GM18868 (cell line): ENCODE results near the gene ZNF512B.
A peak's percentile ranks its signal among the peaks of the same experiment; 100 is the strongest.
"Not testable (repeated sequence)": the region's sequence is repeated elsewhere in the genome, so short reads cannot be mapped to it uniquely, and the experiment has no call there.

Source experiments
- ATAC-seq: cut with Tn5 transposase; IDR thresholded peaks from one replicate; pipeline ENCODE4 v1.9.1; 2021; ENCODE audit warnings: mild to moderate bottlenecking, moderate library complexity; ENCODE audit not compliant: unreplicated experiment

The ZNF512B gene

DNA sequence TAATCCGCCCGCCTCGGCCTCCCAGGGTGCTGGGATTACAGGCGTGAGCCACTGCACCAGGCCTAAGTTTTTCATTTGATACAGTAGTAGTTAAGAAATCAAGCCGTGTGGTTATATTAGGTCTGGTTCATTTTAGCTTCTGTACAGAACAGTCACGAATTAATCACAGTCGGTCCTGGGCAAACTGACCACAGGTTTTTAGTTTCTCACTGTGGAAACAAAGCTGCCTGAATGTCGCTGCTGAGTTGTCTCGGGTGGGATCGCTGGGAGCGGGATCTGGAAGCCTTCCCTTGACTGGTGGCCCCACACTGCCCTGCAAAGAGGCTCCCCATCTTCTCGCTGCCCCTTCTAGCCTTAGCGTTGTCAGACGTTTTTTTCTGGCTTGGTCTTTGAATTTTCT lies 32.1 kb downstream of the ZNF512B start:
- no peak for ATAC-seq

DNA sequence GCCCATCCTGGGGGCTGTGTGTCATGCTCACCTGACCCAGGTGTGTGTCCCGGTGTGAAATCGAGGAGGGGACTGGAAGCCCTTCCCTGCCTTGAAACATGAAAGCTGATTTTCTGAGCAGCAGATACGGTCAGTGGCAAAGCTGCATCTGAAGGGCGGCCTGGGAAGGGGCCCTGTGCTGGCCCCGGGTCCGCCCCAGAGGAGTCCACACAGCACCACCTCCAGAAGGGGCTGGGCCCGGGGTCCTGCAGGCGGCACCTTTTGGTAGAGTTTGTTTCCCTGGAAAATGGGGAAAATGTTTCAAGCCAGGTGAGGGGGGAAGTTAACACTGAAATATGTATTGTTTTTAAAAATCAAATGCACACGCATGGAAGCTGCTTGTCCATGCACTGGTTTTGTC lies 34.3 kb downstream of the ZNF512B start:
- no peak for ATAC-seq

DNA sequence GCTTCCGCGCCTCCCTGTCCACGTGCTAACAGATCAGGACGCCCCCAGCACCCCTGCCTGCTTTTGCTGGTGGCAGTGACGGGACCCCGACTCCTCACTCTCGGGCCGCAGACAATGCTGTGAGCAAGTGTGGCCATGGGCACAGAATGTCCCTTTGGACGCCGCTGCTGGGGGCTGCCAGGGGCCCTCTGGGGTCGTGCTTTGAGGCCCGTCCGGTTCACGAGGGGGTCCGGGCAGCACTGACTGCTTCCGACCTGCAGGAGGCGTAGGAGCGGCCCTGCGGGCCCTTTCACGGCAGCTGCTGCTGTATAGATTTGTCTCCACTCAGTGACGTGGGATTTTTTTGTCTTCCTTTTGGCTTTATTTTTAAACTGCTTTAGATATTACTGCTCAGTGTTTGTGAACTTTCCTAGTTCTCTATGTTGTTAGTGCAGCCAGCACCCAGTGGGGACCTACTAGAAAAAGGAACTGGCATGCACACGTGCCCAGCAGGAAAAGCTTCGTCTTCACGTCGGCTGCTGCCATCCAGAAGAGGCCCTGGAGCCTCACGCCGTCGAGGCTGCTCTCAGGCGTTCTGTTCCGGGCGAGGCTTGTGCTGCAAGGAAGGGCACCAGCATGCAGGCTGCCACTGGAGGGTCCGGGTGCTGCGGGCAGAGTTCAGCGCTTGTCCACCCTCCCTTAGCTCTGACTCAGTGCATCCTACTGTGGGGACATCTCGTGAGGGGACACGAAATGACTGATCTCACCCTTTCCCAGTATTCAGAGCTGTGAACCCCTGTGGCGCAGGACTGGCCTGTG lies 35.3 kb downstream of the ZNF512B start:
- no peak for ATAC-seq

DNA sequence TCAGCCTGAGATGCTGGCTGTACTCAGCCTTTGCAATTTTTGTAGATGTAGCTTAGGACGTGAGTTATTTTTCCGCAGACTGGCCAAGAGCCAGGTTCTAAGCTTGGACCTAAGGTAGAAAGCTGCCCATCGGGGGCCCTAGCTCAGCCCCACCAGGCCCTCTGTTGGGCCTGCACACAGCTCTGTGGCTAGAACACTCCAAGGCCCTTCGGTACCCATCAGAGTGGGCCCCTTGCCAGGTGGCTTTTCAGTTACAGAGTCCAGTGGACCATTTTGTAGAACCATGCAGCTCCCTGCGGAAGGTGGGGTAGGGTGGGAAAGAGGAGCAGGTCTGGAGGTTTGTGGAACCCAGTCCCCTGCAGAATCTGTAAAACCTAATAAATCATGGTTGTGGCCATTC lies 36.1 kb downstream of the ZNF512B start:
- no peak for ATAC-seq

DNA sequence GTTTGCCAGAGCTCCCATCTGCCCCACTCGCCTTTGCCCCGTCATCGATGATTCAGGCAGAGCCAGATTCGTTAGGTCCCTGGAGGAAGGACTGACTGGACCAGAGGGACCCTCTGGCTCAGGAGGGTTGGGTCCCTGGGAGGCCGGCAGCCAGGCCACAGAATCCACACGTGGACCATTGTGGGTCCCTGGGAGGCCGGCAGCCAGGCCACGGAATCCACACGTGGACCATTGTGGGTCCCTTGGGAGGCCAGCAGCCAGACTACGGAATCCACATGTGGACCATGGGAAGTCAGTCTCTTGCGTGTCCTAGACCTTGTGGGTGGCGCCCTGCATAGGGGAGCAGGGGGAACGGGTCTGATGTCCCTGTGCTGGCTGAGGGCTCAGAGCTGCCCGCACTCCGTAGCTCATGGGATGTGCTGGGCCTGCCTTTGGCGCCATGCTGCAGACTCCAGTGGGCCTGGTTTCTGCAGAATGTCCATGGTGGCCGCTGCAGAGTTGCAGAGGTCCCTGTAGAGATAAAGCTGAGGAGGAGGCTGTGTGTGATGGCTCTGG lies 37.0 kb downstream of the ZNF512B start:
- no peak for ATAC-seq

DNA sequence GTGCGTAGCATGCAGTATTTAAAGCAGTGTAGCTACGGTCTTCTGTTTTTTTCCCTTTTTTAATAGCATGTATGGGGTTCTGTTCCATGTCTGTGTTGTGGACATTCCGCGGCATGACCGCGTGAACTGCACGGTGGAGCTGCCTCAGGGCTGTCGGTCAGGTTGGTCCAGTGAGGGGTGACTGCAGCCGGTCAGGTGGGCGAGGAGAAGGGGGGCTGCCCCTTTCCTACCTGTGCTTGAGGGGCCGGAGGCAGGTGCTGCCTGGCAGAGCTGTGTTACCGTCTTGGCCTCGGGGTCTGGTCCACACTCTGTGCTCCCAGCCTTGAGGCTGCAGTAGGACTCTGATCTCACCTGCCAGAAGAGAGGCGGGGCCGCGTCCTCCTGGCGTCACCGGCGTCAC lies 38.0 kb downstream of the ZNF512B start:
- ATAC-seq, result no peak

DNA sequence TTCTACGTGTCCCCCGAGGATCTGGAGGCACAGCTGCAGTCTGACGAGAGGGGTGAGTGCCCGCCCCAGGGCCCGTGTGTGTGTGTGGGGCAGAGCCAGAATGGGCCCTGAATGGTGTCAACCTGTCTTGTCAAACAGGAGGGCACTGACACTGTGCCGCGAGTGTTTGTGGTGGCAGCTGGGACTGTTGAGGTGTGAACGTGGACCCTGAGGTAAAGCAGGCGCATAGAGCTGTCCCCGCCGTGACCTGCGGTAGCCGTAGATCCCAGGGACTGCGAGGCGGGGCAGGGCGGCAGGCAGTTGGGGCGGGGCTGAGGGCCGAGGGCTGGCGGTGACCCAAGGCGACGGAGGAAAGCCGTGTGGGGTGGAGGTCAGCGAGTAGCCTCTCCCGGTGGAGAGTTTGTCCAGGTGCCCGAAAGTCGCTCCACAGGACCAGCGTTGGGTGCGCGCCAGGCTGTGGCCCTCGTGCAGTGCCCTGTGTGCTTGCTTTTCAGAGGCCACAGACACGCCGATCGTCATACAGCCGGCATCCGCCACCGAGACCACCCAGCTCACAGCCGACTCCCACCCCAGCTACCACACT lies 38.7 kb downstream of the ZNF512B start:
- no peak for ATAC-seq

DNA sequence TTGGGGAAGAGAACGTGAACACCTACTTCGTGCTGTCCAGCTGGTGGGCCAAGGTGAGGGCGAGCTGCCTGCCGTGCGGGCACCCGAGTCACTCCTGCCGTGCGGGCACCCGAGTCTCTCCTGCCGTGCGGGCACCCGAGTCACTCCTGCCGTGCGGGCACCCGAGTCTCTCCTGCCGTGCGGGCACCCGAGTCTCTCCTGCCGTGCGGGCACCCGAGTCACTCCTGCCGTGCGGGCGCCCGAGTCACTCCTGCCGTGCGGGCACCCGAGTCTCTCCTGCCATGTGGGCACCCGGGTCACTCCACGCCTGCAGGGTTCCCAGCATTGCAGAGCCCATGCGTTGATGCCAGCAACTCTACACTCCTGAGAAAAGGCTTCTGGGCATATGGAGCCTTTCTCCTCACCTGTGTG lies 40.3 kb downstream of the ZNF512B start:
- ATAC-seq, result not testable (repeated sequence)

DNA sequence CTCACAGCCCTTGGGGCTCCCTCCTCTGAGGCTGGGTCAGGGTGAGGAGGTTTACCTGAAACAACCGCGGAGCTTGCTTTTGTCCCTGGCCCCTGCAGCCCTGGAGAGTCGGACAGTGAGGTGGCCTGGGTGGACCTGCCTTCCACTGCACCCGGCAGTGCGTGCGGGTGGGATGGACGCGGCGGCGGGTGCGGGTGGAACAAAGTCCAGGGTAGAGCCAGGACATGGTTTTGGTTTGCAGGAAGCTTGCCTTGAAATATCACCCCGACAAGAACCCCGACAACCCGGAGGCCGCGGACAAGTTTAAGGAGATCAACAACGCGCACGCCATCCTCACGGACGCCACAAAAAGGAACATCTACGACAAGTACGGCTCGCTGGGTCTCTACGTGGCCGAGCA lies 40.7 kb downstream of the ZNF512B start:
- ATAC-seq, result no peak

DNA sequence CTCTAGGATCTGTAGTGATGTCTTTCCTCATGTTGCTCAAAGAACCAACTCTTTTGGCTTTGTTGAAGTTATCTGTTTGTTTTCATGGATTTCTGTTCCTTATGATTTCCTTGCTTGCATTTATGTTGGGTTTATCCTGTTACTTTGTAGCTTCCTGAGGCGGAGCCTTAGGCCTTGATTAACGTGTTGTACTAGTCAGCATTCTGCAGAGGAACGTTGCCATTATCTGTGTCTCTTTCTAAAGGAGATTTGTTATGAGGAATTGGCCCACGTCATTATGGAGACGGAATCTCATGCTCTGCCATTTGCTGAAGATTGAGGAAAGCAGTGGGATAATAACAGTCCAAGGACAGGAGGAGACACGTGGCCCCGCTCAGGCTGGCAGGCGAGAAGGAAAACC lies 43.4 kb downstream of the ZNF512B start:
- no peak for ATAC-seq

DNA sequence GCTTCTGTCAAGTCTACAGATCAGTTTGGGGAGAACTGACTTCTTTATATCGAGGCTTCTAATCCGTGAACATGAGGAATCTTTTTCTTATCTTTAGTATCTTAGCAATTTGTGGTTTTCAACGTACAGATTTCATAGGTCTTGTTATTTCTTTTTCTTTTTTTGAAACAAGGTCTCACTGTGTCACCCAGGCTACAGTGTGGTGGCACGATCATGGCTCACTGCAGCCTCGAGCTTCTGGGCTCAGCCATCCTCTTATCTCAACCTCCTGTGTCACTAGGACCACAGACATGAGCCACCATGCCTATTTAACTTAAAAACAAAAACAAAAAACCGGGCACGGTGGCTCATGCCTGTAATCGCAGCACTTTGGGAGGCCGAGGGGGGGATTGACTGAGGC lies 45.5 kb downstream of the ZNF512B start:
- no peak for ATAC-seq

DNA sequence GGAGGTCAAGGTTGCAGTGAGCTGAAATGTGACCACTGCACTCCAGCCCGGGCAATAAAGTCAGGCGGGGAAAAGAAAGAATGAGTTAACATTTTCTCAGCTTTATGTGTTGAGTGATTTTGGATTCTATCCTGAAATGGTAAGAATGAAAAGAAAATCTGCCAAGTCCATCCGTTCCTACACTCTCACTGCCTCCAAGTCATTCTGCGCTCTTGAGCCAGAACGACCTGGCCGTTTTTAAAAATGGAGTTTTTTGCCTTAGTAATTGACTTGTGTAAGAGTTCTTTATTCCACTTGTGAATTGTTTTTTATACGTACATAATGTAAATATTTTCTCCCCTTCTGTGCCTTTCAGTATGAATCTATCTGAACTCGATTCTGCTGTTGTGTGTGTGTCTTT lies 46.1 kb downstream of the ZNF512B start:
- no peak for ATAC-seq

DNA sequence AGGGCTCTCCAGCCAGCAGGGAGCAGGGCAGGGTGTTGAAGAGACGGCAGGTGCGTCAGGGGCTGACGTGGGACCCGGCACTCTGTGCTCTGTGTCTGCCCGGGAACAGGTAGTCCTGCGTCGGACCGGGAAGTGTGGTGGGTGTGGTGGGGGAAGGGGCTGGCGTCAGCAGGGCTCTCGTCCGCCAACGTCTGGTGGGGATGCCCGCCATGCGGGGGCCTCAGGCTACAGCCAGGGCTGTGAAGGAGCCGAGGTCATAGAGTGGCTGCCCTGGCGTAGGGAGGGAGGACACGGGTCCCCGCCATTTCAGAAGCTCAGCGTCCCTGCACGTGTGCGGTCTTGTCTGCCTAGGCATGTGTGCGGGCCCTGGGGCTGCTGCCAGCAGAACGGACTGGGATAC lies 49.5 kb downstream of the ZNF512B start:
- no peak for ATAC-seq

DNA sequence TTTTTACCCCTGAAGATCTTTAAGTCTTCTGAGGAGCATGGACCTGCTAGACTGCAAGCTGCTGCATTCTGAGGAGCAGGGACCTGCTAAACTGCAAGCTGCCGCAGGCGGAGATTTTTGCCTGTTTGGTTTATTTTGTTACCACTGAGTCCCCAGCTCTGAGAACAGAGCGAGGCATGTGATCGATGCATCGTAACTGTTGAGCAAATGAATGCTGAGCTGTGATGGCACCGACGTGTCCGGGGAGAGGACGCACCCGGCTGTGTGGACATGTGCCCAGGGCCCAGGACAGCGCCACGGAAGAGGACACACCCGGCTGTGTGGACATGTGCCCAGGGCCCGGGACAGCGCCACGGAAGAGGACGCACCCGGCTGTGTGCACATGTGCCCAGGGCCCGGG lies 50.6 kb downstream of the ZNF512B start:
- ATAC-seq, result no peak

DNA sequence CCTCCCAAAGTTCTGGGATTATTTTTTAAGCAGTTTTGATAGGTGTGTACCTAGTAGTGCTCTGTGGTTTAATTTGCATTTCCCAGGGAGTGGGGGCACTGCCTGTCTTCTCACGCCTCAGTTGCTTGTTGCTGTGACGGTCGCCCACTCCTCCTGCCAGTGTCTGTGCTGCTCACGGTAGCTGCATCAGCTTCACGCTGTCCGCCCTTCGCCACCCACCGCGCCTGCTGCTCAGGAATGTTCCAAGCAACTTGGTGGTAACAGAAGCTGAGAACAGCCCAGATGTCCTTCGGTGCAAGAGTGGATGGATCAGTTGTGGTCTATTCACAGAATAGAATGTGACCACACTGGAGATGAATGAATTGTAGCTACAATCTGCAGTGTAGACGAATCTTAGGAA lies 51.9 kb downstream of the ZNF512B start:
- ATAC-seq, result no peak

DNA sequence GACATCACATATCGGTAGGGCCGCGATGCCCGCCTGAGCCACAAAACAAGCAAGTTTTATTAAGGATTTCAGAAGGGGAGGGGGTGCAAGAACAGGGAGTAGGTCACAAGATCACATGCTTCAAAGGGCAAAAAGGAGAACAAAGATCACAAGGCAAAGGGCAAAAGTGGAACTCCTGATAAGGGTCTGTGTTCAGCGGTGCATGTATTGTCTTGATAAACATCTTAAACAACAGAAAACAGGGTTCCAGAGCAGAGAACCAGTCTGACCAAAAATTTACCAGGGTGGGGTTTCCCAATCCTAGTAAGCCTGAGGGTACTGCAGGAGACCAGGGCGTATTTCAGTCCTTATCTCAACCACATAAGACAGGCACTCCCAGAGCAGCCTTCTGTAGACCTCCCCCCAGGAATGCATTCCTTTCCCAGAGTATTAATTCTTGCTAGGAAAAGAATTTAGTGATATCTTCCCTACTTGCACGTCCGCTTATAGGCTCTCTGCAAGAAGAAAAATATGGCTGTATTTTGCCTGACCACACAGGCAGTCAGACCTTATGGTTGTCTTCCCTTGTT lies 53.3 kb downstream of the ZNF512B start:
- ATAC-seq, result not testable (repeated sequence)

DNA sequence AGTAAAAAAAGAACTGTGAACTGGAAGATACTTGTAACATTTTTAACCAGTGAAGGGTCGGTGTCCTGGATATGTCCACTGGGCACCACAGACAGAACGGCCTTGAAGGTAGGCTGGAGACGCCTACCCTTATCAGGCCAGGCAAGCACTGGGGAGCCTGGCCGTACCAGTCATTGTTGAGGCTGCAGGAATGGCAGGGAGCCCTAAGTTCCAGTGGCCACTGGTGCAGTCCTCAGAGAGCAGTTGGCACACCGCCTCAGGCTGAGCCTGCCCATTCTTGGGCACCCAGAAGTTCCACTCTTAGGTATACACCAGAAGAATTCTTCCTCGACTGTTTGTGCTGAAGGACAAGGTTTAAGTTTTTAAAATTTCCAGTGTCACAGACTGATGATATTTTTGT lies 54.3 kb downstream of the ZNF512B start:
- no peak for ATAC-seq

DNA sequence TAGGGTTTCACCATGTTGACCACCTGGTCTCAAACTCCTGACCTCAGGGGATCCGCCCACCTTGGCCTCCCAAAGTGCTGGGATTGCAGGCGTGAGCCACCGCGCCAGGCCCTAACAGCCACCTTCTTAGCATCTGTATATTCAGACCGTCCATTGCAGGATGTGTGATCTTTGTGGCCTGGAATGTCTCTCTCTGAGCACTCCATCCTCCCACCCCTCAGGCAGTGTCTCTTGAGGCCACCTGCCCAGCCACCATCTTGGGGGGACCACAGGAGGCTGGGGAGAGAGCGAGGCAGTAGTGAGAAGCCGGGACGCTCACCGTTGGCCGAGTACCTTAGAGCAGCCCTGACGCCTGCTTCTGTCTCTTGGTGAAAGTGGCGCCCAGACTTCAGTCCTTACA lies 56.0 kb downstream of the ZNF512B start:
- ATAC-seq, result no peak

DNA sequence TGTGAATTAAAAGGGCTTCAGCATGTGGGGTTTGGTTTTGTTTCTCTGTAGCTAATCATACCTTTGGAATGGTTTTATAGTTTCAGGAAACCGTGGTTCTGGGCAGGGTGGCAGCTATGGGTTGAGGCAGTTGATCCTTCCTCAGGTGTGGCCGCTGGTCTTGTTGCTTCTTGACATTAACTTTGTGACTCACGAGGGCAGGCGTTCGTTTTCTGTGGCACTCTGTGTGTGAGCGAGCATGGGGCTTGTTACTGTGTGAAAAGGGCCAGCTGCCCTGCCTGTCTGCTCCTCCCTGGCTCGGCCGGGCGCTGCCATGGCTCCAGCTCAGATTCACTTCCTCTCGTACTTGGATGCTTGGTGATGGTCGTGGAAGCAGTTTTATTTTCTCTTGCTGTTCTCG lies 58.6 kb downstream of the ZNF512B start:
- ATAC-seq, result no peak

DNA sequence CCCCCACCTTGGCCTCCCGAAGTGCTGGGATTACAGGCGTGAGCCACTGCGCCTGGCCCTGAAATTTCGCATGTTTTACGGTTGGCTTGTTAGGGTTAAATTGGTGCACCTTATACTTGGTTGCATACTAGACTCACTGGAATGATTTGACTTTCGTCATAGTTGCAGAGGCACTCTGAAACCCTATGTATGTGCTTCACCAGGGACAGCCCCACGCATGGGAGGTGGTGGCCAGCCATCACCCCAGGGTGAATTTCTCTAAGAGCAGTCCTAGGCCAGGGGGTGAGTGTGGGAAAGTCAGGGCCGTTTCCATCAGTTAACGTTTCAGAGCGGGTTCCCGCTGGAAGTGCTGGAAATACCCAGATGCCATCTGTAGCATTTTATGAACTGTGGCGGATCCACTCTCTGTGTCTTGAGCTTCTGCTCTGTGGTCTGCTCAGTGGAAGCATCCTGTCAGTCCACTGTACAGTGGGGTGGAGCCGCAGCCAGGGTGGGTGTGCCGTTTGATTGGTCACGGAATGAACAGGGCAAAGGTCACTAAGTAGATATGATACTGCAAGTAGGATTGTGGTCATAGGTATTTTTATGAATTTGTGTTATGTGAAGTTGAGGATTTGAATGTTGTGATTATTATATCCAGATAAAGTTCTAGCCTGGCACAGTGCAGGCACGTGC lies 61.6 kb downstream of the ZNF512B start:
- ATAC-seq, result peak; percentile 59
